ENCODE measurements around the gene SLC17A9. TPM values are rescaled to one million over a fixed set of nuclear protein-coding genes. Genes with fewer than 3 reads are reported as not detected.

Gene SLC17A9
- polyA plus RNA-seq, 2 donors = 1.0 to 3.3 TPM

GRCh38 chr20:62997417-62998035 is 45.0 kb downstream of the SLC17A9 start:
- 24% methylated on average over 20 of the region's 20 CpGs for WGBS, 2 donors
- H3K27me3 ChIP-seq (ENCODE audit: control insufficient read depth in 1 of 2, insufficient read depth in 2 of 2, low read length in 2 of 2) = peaks cover 3 to 15% of the 10 kb centered on the region in 2 donors
- H3K9me3 ChIP-seq (ENCODE audit: control insufficient read depth in 2 of 2, insufficient read depth in 1 of 2, low read depth in 1 of 2, low read length in 1 of 2) = peaks cover 0 to 4% of the 10 kb centered on the region in 2 donors
- H3K36me3 ChIP-seq (ENCODE audit: control insufficient read depth in 2 of 2, insufficient read depth in 2 of 2, low read length in 1 of 2) = no peaks in the 10 kb centered on the region
- H3K4me3 ChIP-seq (ENCODE audit: low read depth in 1 of 2, low read length in 2 of 2) = no peak overlapping the region
- H3K4me1 ChIP-seq (ENCODE audit: control insufficient read depth in 2 of 2, insufficient read depth in 2 of 2, low read length in 1 of 2) = no peaks in the 10 kb centered on the region
- no peak overlapping the region for H3K27ac ChIP-seq (ENCODE audit: low read depth in 2 of 2, low read length in 1 of 2)

GRCh38 chr20:62998449-62998848 is 45.9 kb downstream of the SLC17A9 start:
- Histone ChIP-seq H3K27me3 (ENCODE audit: control insufficient read depth in 1 of 2, insufficient read depth in 2 of 2, low read length in 2 of 2) (peaks cover 3 to 15% of the 10 kb centered on the region in 2 donors), H3K4me3 (ENCODE audit: low read depth in 1 of 2, low read length in 2 of 2) (no peak overlapping the region)
- WGBS, 2 donors = 74 to 84% methylated on average over 5 of the region's 5 CpGs

GRCh38 chr20:62999580-62999979 is 47.1 kb downstream of the SLC17A9 start:
- no peak overlapping the region for H3K27ac ChIP-seq (ENCODE audit: low read depth in 2 of 2, low read length in 1 of 2)
- peaks cover 3 to 20% of the 10 kb centered on the region in 2 donors for H3K27me3 ChIP-seq (ENCODE audit: control insufficient read depth in 1 of 2, insufficient read depth in 2 of 2, low read length in 2 of 2)
- no peaks in the 10 kb centered on the region for H3K4me1 ChIP-seq (ENCODE audit: control insufficient read depth in 2 of 2, insufficient read depth in 2 of 2, low read length in 1 of 2)
- peaks cover 0 to 4% of the 10 kb centered on the region in 2 donors for H3K9me3 ChIP-seq (ENCODE audit: control insufficient read depth in 2 of 2, insufficient read depth in 1 of 2, low read depth in 1 of 2, low read length in 1 of 2)
- no peak overlapping the region for H3K4me3 ChIP-seq (ENCODE audit: low read depth in 1 of 2, low read length in 2 of 2)
- H3K36me3 ChIP-seq (ENCODE audit: control insufficient read depth in 2 of 2, insufficient read depth in 2 of 2, low read length in 1 of 2) = no peaks in the 10 kb centered on the region
- WGBS, 2 donors = 70 to 73% methylated on average over 16 of the region's 16 CpGs

More at GRCh38 chr20:62998449-62998848, 45.9 kb downstream of the SLC17A9 start:
- no peaks in the 10 kb centered on the region for H3K4me1 ChIP-seq (ENCODE audit: control insufficient read depth in 2 of 2, insufficient read depth in 2 of 2, low read length in 1 of 2)
- no peaks in the 10 kb centered on the region for H3K36me3 ChIP-seq (ENCODE audit: control insufficient read depth in 2 of 2, insufficient read depth in 2 of 2, low read length in 1 of 2)
- H3K27ac ChIP-seq (ENCODE audit: low read depth in 2 of 2, low read length in 1 of 2) = no peak overlapping the region
- H3K9me3 ChIP-seq (ENCODE audit: control insufficient read depth in 2 of 2, insufficient read depth in 1 of 2, low read depth in 1 of 2, low read length in 1 of 2) = peaks cover 0 to 4% of the 10 kb centered on the region in 2 donors

GRCh38 chr20:63000036-63000435 is 47.5 kb downstream of the SLC17A9 start:
- Histone ChIP-seq H3K4me3 (ENCODE audit: low read depth in 1 of 2, low read length in 2 of 2) (no peak overlapping the region), H3K36me3 (ENCODE audit: control insufficient read depth in 2 of 2, insufficient read depth in 2 of 2, low read length in 1 of 2) (no peaks in the 10 kb centered on the region), H3K4me1 (ENCODE audit: control insufficient read depth in 2 of 2, insufficient read depth in 2 of 2, low read length in 1 of 2) (no peaks in the 10 kb centered on the region), H3K27ac (ENCODE audit: low read depth in 2 of 2, low read length in 1 of 2) (no peak overlapping the region), H3K9me3 (ENCODE audit: control insufficient read depth in 2 of 2, insufficient read depth in 1 of 2, low read depth in 1 of 2, low read length in 1 of 2) (peaks cover 0 to 4% of the 10 kb centered on the region in 2 donors), H3K27me3 (ENCODE audit: control insufficient read depth in 1 of 2, insufficient read depth in 2 of 2, low read length in 2 of 2) (peaks cover 3 to 22% of the 10 kb centered on the region in 2 donors)
- 84 to 87% methylated on average over 14 of the region's 14 CpGs for WGBS, 2 donors

GRCh38 chr20:63000958-63001357 is 48.4 kb downstream of the SLC17A9 start:
- H3K4me3 ChIP-seq (ENCODE audit: low read depth in 1 of 2, low read length in 2 of 2) = no peak overlapping the region
- no peak overlapping the region for H3K27ac ChIP-seq (ENCODE audit: low read depth in 2 of 2, low read length in 1 of 2)
- H3K36me3 ChIP-seq (ENCODE audit: control insufficient read depth in 2 of 2, insufficient read depth in 2 of 2, low read length in 1 of 2) = no peaks in the 10 kb centered on the region
- 47 to 48% methylated on average over 11 of the region's 11 CpGs for WGBS, 2 donors
- peaks cover 6 to 26% of the 10 kb centered on the region in 2 donors for H3K27me3 ChIP-seq (ENCODE audit: control insufficient read depth in 1 of 2, insufficient read depth in 2 of 2, low read length in 2 of 2)
- peaks cover 0 to 4% of the 10 kb centered on the region in 2 donors for H3K9me3 ChIP-seq (ENCODE audit: control insufficient read depth in 2 of 2, insufficient read depth in 1 of 2, low read depth in 1 of 2, low read length in 1 of 2)
- peaks cover 0 to 4% of the 10 kb centered on the region in 2 donors for H3K4me1 ChIP-seq (ENCODE audit: control insufficient read depth in 2 of 2, insufficient read depth in 2 of 2, low read length in 1 of 2)

- 74 to 76% methylated on average over 11 of the region's 11 CpGs for WGBS, 2 donors
- Histone ChIP-seq H3K9me3 (ENCODE audit: control insufficient read depth in 2 of 2, insufficient read depth in 1 of 2, low read depth in 1 of 2, low read length in 1 of 2) (peaks cover 0 to 4% of the 10 kb centered on the region in 2 donors), H3K4me3 (ENCODE audit: low read depth in 1 of 2, low read length in 2 of 2) (no peak overlapping the region), H3K27me3 (ENCODE audit: control insufficient read depth in 1 of 2, insufficient read depth in 2 of 2, low read length in 2 of 2) (peaks cover 6 to 29% of the 10 kb centered on the region in 2 donors), H3K36me3 (ENCODE audit: control insufficient read depth in 2 of 2, insufficient read depth in 2 of 2, low read length in 1 of 2) (no peaks in the 10 kb centered on the region), H3K27ac (ENCODE audit: low read depth in 2 of 2, low read length in 1 of 2) (no peak overlapping the region), H3K4me1 (ENCODE audit: control insufficient read depth in 2 of 2, insufficient read depth in 2 of 2, low read length in 1 of 2) (peaks cover 4 to 5% of the 10 kb centered on the region in 2 donors)
Measured at GRCh38 chr20:63002511-63002910, 50.0 kb downstream of the SLC17A9 start.

- H3K36me3 ChIP-seq (ENCODE audit: control insufficient read depth in 2 of 2, insufficient read depth in 2 of 2, low read length in 1 of 2) = no peaks in the 10 kb centered on the region
- H3K27ac ChIP-seq (ENCODE audit: low read depth in 2 of 2, low read length in 1 of 2) = no peak overlapping the region
- peaks cover 6 to 36% of the 10 kb centered on the region in 2 donors for H3K27me3 ChIP-seq (ENCODE audit: control insufficient read depth in 1 of 2, insufficient read depth in 2 of 2, low read length in 2 of 2)
- peaks cover 4 to 8% of the 10 kb centered on the region in 2 donors for H3K4me1 ChIP-seq (ENCODE audit: control insufficient read depth in 2 of 2, insufficient read depth in 2 of 2, low read length in 1 of 2)
- no peak overlapping the region for H3K4me3 ChIP-seq (ENCODE audit: low read depth in 1 of 2, low read length in 2 of 2)
- H3K9me3 ChIP-seq (ENCODE audit: control insufficient read depth in 2 of 2, insufficient read depth in 1 of 2, low read depth in 1 of 2, low read length in 1 of 2) = no peaks in the 10 kb centered on the region
- 15 to 21% methylated on average over 13 of the region's 13 CpGs for WGBS, 2 donors
Measured at GRCh38 chr20:63003546-63003945, 51.0 kb downstream of the SLC17A9 start.

GRCh38 chr20:63004607-63005364 is 52.3 kb downstream of the SLC17A9 start:
- H3K36me3 ChIP-seq (ENCODE audit: control insufficient read depth in 2 of 2, insufficient read depth in 2 of 2, low read length in 1 of 2) = no peaks in the 10 kb centered on the region
- 6% methylated on average over 48 to 53 of the region's 53 CpGs for WGBS, 2 donors
- peaks cover 4 to 8% of the 10 kb centered on the region in 2 donors for H3K4me1 ChIP-seq (ENCODE audit: control insufficient read depth in 2 of 2, insufficient read depth in 2 of 2, low read length in 1 of 2)
- no peak overlapping the region for H3K4me3 ChIP-seq (ENCODE audit: low read depth in 1 of 2, low read length in 2 of 2)
- H3K27me3 ChIP-seq (ENCODE audit: control insufficient read depth in 1 of 2, insufficient read depth in 2 of 2, low read length in 2 of 2) = peaks cover 6 to 43% of the 10 kb centered on the region in 2 donors
- H3K27ac ChIP-seq (ENCODE audit: low read depth in 2 of 2, low read length in 1 of 2) = no peak overlapping the region
- no peaks in the 10 kb centered on the region for H3K9me3 ChIP-seq (ENCODE audit: control insufficient read depth in 2 of 2, insufficient read depth in 1 of 2, low read depth in 1 of 2, low read length in 1 of 2)

GRCh38 chr20:63005365-63005861 is 52.9 kb downstream of the SLC17A9 start:
- 5 to 6% methylated on average over 43 of the region's 43 CpGs for WGBS, 2 donors
- H3K4me3 ChIP-seq (ENCODE audit: low read depth in 1 of 2, low read length in 2 of 2) = no peak overlapping the region
- no peaks in the 10 kb centered on the region for H3K36me3 ChIP-seq (ENCODE audit: control insufficient read depth in 2 of 2, insufficient read depth in 2 of 2, low read length in 1 of 2)
- H3K27ac ChIP-seq (ENCODE audit: low read depth in 2 of 2, low read length in 1 of 2) = no peak overlapping the region
- H3K4me1 ChIP-seq (ENCODE audit: control insufficient read depth in 2 of 2, insufficient read depth in 2 of 2, low read length in 1 of 2) = peaks cover 4 to 10% of the 10 kb centered on the region in 2 donors
- no peaks in the 10 kb centered on the region for H3K9me3 ChIP-seq (ENCODE audit: control insufficient read depth in 2 of 2, insufficient read depth in 1 of 2, low read depth in 1 of 2, low read length in 1 of 2)
- H3K27me3 ChIP-seq (ENCODE audit: control insufficient read depth in 1 of 2, insufficient read depth in 2 of 2, low read length in 2 of 2) = peaks cover 3 to 44% of the 10 kb centered on the region in 2 donors

Data from esophagus (tissue), 2 donors.